LoVo (cell line): Measurements from ENCODE around the gene RAN.
"Not testable (repeated sequence)": the region's sequence is repeated elsewhere in the genome, so short reads cannot be mapped to it uniquely, and the experiment has no call there.

Experiments
- DNase-seq: peaks from one replicate; pipeline ENCODE4 v3.0.0-alpha.2; 2016; ENCODE audit warnings: low spot score

The RAN gene

GRCh38 chr12:130871286-130872178, at the start of gene RAN:
TSS of gene RAN (plus strand) at chr12:130872066. CDS start at chr12:130872594, 528 bp downstream.
- peak; percentile 98 for DNase-seq

- DNase-seq: no peak
These were observed 46.1 kb upstream of the RAN start for GRCh38 chr12:130825771-130826150.

GRCh38 chr12:130826151-130826801, 45.6 kb upstream of the RAN start:
- DNase-seq: peak; percentile 9

- DNase-seq: no peak
These were observed 44.4 kb upstream of the RAN start for GRCh38 chr12:130827432-130827831.

GRCh38 chr12:130828895-130829294, 43.0 kb upstream of the RAN start:
- DNase-seq: no peak

GRCh38 chr12:130829391-130830245, 42.2 kb upstream of the RAN start:
- no peak for DNase-seq

GRCh38 chr12:130830246-130830551, 41.7 kb upstream of the RAN start:
- no peak for DNase-seq

GRCh38 chr12:130831246-130831645, 40.6 kb upstream of the RAN start:
- no peak for DNase-seq

- no peak for DNase-seq
These were observed 39.9 kb upstream of the RAN start for GRCh38 chr12:130831876-130832405.

- no peak for DNase-seq
These were observed 39.2 kb upstream of the RAN start for GRCh38 chr12:130832561-130833209.

GRCh38 chr12:130835011-130835410, 36.9 kb upstream of the RAN start:
- DNase-seq: no peak

- no peak for DNase-seq
These were observed 36.4 kb upstream of the RAN start for GRCh38 chr12:130835436-130835835.

GRCh38 chr12:130838284-130838950, 33.4 kb upstream of the RAN start:
- peak; percentile 19 for DNase-seq

GRCh38 chr12:130838951-130839769, 32.7 kb upstream of the RAN start, which contains the start of gene STX2:
TSS of gene STX2 (minus strand) at chr12:130839250. CDS start at chr12:130839099, 151 bp downstream.
- peak; percentile 89 for DNase-seq

- no peak for DNase-seq
These were observed 32.0 kb upstream of the RAN start for GRCh38 chr12:130839770-130840404.

- DNase-seq: no peak
These were observed 25.5 kb upstream of the RAN start for GRCh38 chr12:130846369-130846768.

- DNase-seq: no peak
These were observed 24.8 kb upstream of the RAN start for GRCh38 chr12:130847112-130847511.

GRCh38 chr12:130848105-130848504, 23.8 kb upstream of the RAN start:
- not testable (repeated sequence) for DNase-seq

GRCh38 chr12:130848785-130849305, 23.0 kb upstream of the RAN start:
- not testable (repeated sequence) for DNase-seq
